NT2/D1 (cell line): Measurements from ENCODE around the gene SIDT1.

ENCODE experiments used
- SUZ12 ChIP-seq: IDR thresholded peaks from 2 replicates; pipeline ENCODE4 v1.6.1; 2011; ENCODE audit not compliant: insufficient read length, insufficient read depth; ENCODE audit errors: extremely low read depth
- YY1 ChIP-seq: IDR thresholded peaks from 2 replicates; pipeline ENCODE4 v1.6.1; 2011; ENCODE audit not compliant: insufficient read length, insufficient read depth
- ZNF274 ChIP-seq: IDR thresholded peaks from 2 replicates; pipeline ENCODE4 v1.6.1; 2011; ENCODE audit warnings: mild to moderate bottlenecking, low read depth, low read length

GRCh38 chr3:113589971-113590370 is 57.6 kb downstream of the SIDT1 start:
- no peak for TF ChIP-seq SUZ12
- TF ChIP-seq YY1, result no peak
- TF ChIP-seq ZNF274, result no peak
